K562 (cell line): ENCODE results near the gene CNTRL. TPM values are rescaled to one million over a fixed set of nuclear protein-coding genes. Genes with fewer than 3 reads are reported as not detected.

Source experiments
- ATAC-seq: fragments of 200-7000 bp; cut with Tn5 transposase; 3 replicates; pipeline ENCODE4 v1.9.1; 2020; ENCODE audit warnings: moderate library complexity
- BruUV-seq: library from RNA; stranded (reverse); fragments of 400-500 nt; replicated peaks from 2 replicates; lab custom pipeline; 2021; lab: Mats Ljungman, UMichigan
- CTCF ChIA-PET: fragments of 300-600 bp; formaldehyde crosslinking; extraction: SDS; loops from one replicate; lab custom pipeline; 2021; ENCODE audit warnings: low intra/inter-chr PET ratio; lab: Yijun Ruan, JAX
- POLR2A ChIA-PET: fragments of 300-600, 350-650 bp; sonication (Branson Sonifier 250); formaldehyde crosslinking; extraction: SDS; loops from one replicate; lab custom pipeline; 2021; ENCODE audit warnings: antibody characterized with exemption, inconsistent platforms; lab: Yijun Ruan, JAX
- DNase-seq, 4 experiments: peaks; one replicate each; pipeline versions ENCODE4 v3.0.0 to v3.0.0-alpha.2; 2011 to 2018; ENCODE audit warnings: low spot score in 3 of 4, mixed read lengths in 3 of 4; ENCODE audit errors: extremely low read depth in 1 of 4
- FAIRE-seq: peaks from 2 replicates; lab custom pipeline; 2011; peaks lifted over from hg19 to GRCh38; lab: Jason Lieb, UNC
- H2AFZ ChIP-seq: 2 replicates; pipeline ENCODE4 v1.6.0; 2011; ENCODE audit warnings: low read depth, low read length, control low read depth, inconsistent platforms
- H3K27ac ChIP-seq: fragments of 200-600 bp; 3 replicates; pipeline ENCODE4 v1.8.0; 2011; ENCODE audit warnings: low read depth, mild to moderate bottlenecking, control low read depth, inconsistent platforms, low read length, moderate library complexity, mixed read lengths; ENCODE audit errors: extremely low read depth
- H3K27me3 ChIP-seq, 2 experiments: fragments of 300-600 bp in 1 of 2; 2 replicates in 1 of 2; 3 replicates in 1 of 2; pipeline versions ENCODE4 v1.6.0 to v1.8.0; 2011; ENCODE audit warnings: inconsistent platforms in 2 of 2, low read length in 2 of 2, mild to moderate bottlenecking in 1 of 2, mixed read lengths in 1 of 2, moderate library complexity in 1 of 2; ENCODE audit not compliant: control insufficient read depth in 2 of 2, insufficient read depth in 2 of 2
- H3K36me3 ChIP-seq: fragments of 300-600 bp; 3 replicates; pipeline ENCODE4 v1.8.0; 2011; ENCODE audit warnings: mild to moderate bottlenecking, low read length, inconsistent platforms; ENCODE audit not compliant: control insufficient read depth, insufficient read depth
- H3K4me1 ChIP-seq, 2 experiments: fragments of 200-600 bp in 1 of 2; replicated peaks in 1 of 2; 2 replicates in 1 of 2; 3 replicates in 1 of 2; pipeline versions ENCODE4 v1.5.1 to v1.8.0; 2011; ENCODE audit warnings: inconsistent platforms in 2 of 2, low read length in 2 of 2, mild to moderate bottlenecking in 1 of 2, mixed read lengths in 1 of 2, moderate library complexity in 1 of 2; ENCODE audit not compliant: control insufficient read depth in 2 of 2, insufficient read depth in 2 of 2
- H3K4me2 ChIP-seq: 2 replicates; pipeline ENCODE4 v1.6.1; 2011; ENCODE audit warnings: low read length, control low read depth, inconsistent platforms, mixed read lengths; ENCODE audit not compliant: insufficient read depth
- H3K4me3 ChIP-seq: fragments of 200-600 bp; sonication (generic), shearing (Covaris generic); 2 replicates; pipeline ENCODE4 v1.5.1; 2016; ENCODE audit warnings: control low read depth, inconsistent platforms
- H3K79me2 ChIP-seq: fragments of 200-600 bp; 3 replicates; pipeline ENCODE4 v1.8.0; 2011; ENCODE audit warnings: low read length, inconsistent platforms; ENCODE audit not compliant: control insufficient read depth, insufficient read depth
- H3K9ac ChIP-seq, 2 experiments: 2 replicates each; pipeline versions ENCODE4 v1.6.0 to v1.6.1; 2011; ENCODE audit warnings: low read depth in 2 of 2, low read length in 2 of 2, control low read depth in 1 of 2, inconsistent platforms in 1 of 2, mild to moderate bottlenecking in 1 of 2, mixed read lengths in 1 of 2; ENCODE audit not compliant: insufficient read depth in 1 of 2
- H3K9me1 ChIP-seq: one replicate; pipeline ENCODE4 v1.6.0; 2011; ENCODE audit warnings: inconsistent platforms, mild to moderate bottlenecking, low read length, moderate library complexity; ENCODE audit not compliant: control insufficient read depth, insufficient read depth
- H3K9me3 ChIP-seq: replicated peaks from 2 replicates; pipeline ENCODE4 v1.5.1; 2011; ENCODE audit warnings: low read depth, low read length, inconsistent platforms; ENCODE audit not compliant: control insufficient read depth, insufficient read depth
- H4K20me1 ChIP-seq: replicated peaks from 2 replicates; pipeline ENCODE4 v1.6.1; 2011; ENCODE audit warnings: low read length, inconsistent platforms, mixed read lengths; ENCODE audit not compliant: control insufficient read depth, insufficient read depth
- ARID1B ChIP-seq: fragments of 450-650 bp; IDR thresholded peaks from 2 replicates; pipeline ENCODE4 v1.6.1; 2016; ENCODE audit warnings: antibody characterized with exemption, mild to moderate bottlenecking, inconsistent platforms
- C11orf30 ChIP-seq: fragments of 450-650 bp; IDR thresholded peaks from 2 replicates; pipeline ENCODE4 v1.6.1; 2016; ENCODE audit warnings: low read depth, mild to moderate bottlenecking
- CBX1 ChIP-seq: sonication (generic); IDR thresholded peaks from 2 replicates; pipeline ENCODE4 v1.6.1; 2016; ENCODE audit warnings: antibody characterized with exemption, low read depth, mild to moderate bottlenecking
- ZFP1 ChIP-seq: fragments of 450-650 bp; formaldehyde crosslinking; IDR thresholded peaks from 2 replicates; pipeline ENCODE4 v1.4.0; 2020; ENCODE audit warnings: mild to moderate bottlenecking, mixed read lengths
- WGBS: fragments of 100-300 bp; shearing (Covaris generic); methylation state at CpG from one replicate; pipeline ENCODE4 v1.1.6; 2016; ENCODE audit warnings: low coverage, mixed read lengths; ENCODE audit not compliant: insufficient coverage; ENCODE audit errors: missing lambda C conversion rate; 5-methylcytosine and 5-hydroxymethylcytosine counted together
- in situ Hi-C: fragments of 300-500 bp; cut with MboI; formaldehyde crosslinking; loops from 4 replicates; pipeline ENCODE4 v1.15.0; 2018; ENCODE audit warnings: inconsistent platforms, mixed read lengths
- intact Hi-C: fragments of 100-400 bp; cut with micrococcal nuclease; formaldehyde crosslinking; loops from 2 replicates; pipeline ENCODE4 v1.14.2; 2022
- polyA plus RNA-seq, 8 experiments: library from polyadenylated mRNA; depleted of rRNA in 4 of 8; stranded (reverse) in 5 of 8; unstranded in 3 of 8; fragments of >200 nt; fragmentation: Nextera tagmentation in 2 of 8; fragmentation: Illumina TruSeq in 1 of 8; extraction: Ambion mirVana in 2 of 8; extraction: Trizol in 1 of 8; gene quantifications; 2 replicates each; pipeline versions ENCODE4 v1.2.1 to v1.2.3, GENCODE V29; 2011 to 2014; ENCODE audit warnings: inconsistent platforms in 1 of 8, missing spikeins in 1 of 8
- total RNA-seq, 7 experiments: library from RNA; depleted of rRNA in 6 of 7; stranded (reverse); fragments of >200 nt in 6 of 7; fragmentation: Illumina TruSeq in 2 of 7; extraction: Trizol in 2 of 7; gene quantifications; 2 replicates each; pipeline versions ENCODE4 v1.2.1 to v1.2.3, GENCODE V29; 2011 to 2021; ENCODE audit warnings: low replicate concordance in 1 of 7
- TF ChIP-seq, protein P1 (sequence below): sonication (generic); formaldehyde crosslinking; IDR thresholded peaks from 2 replicates; pipeline ENCODE4 v1.8.1; 2022; ENCODE audit warnings: missing genetic modification reagents
- TF ChIP-seq, protein P2 (sequence below), 2 experiments: fragments of 450-650 bp in 1 of 2; IDR thresholded peaks; 2 replicates each; pipeline ENCODE4 v1.6.1; 2011 to 2017; ENCODE audit warnings: low read depth in 2 of 2, antibody characterized with exemption in 1 of 2, borderline replicate concordance in 1 of 2, low read length in 1 of 2, mild to moderate bottlenecking in 1 of 2, mixed read lengths in 1 of 2; ENCODE audit not compliant: control insufficient read depth in 1 of 2

CNTRL gene
- total and polyA plus RNA-seq, 9 of the 15 experiments (the other 6 are each of a cell fraction or from before 2014, with no cell fraction given): 9.2 to 28.9 (median 20.5) TPM

DNA sequence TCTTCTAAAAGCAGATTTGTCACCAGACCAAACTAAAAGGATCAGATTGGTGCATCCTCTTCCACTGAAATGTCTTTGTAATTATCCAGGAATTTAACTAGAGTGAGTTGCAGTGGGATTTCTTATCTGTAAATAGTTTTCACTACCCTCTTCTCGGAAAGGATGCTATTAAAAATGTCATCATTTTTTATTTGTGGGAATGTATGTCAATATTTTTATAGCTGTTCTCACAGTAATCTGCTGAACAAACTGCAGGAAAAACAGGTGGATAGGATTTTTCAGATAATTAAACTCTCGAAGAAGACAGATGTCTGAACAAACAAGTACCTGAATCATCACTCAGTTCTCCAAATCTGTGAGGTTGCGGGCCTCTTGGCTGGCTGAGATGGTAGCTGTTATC is 64.2 kb downstream of the CNTRL start:
- intact Hi-C loops: no loop called here
- H3K79me2 ChIP-seq: no peaks in the 10 kb centered on the region
- WGBS: 83% methylated on average over 3 of the region's 3 CpGs
- BruUV-seq: no TSS peak
- no peak for ATAC-seq
- DNase-seq: no peak
- H2AFZ ChIP-seq: no peak overlapping the region
- no peaks in the 10 kb centered on the region for H4K20me1 ChIP-seq
- no peak overlapping the region for H3K4me3 ChIP-seq
- no peak for FAIRE-seq
- H3K27ac ChIP-seq: no peak overlapping the region
- no peaks in the 10 kb centered on the region for H3K9me1 ChIP-seq
- no peak for TF ChIP-seq ARID1B
- TF ChIP-seq, protein P1, sequence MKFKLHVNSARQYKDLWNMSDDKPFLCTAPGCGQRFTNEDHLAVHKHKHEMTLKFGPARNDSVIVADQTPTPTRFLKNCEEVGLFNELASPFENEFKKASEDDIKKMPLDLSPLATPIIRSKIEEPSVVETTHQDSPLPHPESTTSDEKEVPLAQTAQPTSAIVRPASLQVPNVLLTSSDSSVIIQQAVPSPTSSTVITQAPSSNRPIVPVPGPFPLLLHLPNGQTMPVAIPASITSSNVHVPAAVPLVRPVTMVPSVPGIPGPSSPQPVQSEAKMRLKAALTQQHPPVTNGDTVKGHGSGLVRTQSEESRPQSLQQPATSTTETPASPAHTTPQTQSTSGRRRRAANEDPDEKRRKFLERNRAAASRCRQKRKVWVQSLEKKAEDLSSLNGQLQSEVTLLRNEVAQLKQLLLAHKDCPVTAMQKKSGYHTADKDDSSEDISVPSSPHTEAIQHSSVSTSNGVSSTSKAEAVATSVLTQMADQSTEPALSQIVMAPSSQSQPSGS: no peak
- no peak for TF ChIP-seq C11orf30
- TF ChIP-seq ZFP1 (CRISPR knock-in tag): no peak
- TF ChIP-seq, protein P2, sequence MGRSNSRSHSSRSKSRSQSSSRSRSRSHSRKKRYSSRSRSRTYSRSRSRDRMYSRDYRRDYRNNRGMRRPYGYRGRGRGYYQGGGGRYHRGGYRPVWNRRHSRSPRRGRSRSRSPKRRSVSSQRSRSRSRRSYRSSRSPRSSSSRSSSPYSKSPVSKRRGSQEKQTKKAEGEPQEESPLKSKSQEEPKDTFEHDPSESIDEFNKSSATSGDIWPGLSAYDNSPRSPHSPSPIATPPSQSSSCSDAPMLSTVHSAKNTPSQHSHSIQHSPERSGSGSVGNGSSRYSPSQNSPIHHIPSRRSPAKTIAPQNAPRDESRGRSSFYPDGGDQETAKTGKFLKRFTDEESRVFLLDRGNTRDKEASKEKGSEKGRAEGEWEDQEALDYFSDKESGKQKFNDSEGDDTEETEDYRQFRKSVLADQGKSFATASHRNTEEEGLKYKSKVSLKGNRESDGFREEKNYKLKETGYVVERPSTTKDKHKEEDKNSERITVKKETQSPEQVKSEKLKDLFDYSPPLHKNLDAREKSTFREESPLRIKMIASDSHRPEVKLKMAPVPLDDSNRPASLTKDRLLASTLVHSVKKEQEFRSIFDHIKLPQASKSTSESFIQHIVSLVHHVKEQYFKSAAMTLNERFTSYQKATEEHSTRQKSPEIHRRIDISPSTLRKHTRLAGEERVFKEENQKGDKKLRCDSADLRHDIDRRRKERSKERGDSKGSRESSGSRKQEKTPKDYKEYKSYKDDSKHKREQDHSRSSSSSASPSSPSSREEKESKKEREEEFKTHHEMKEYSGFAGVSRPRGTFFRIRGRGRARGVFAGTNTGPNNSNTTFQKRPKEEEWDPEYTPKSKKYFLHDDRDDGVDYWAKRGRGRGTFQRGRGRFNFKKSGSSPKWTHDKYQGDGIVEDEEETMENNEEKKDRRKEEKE (IDR thresholded peaks at IDR 0.05; ENCODE audit: borderline replicate concordance in 1 of 2, control insufficient read depth in 1 of 2, low read depth in 2 of 2, low read length in 1 of 2): no peak
- TF ChIP-seq CBX1: no peak
- H3K9ac ChIP-seq: no peak overlapping the region
- H3K9me3 ChIP-seq: no peaks in the 10 kb centered on the region
- in situ Hi-C loops: no loop called here
- no peaks in the 10 kb centered on the region for H3K4me1 ChIP-seq
- H3K4me2 ChIP-seq: no peak overlapping the region
- ChIA-PET POLR2A (interaction anchor here (0.7 to 2.4 kb wide), 5 partner anchors 14 to 72 kb away, joined by 3 to 5 read pairs (median 3); no protein-coding TSS in a partner anchor), CTCF (no interaction called here)
- H3K27me3 ChIP-seq: no peaks in the 10 kb centered on the region
- peaks cover 65% of the 10 kb centered on the region for H3K36me3 ChIP-seq
